Activated T-helper 1 cell treated with anti-CD3 and anti-CD28 coated beads, Interleukin-12 subunit alpha, Interleukin-12 subunit beta, Interleukin-2, Interleukin-4 antibody, amounts not matched to agents 30 ng/mL and 10 ng/mL and 1 ng/mL, durations not matched to agents 14 hours and 24 hours and 36 hours (primary cell): ENCODE results near the gene MEGF10. TPM values are rescaled to one million over a fixed set of nuclear protein-coding genes. Genes with fewer than 3 reads are reported as not detected.

Source experiments
- DNase-seq: peaks from one replicate; pipeline ENCODE4 v3.0.0; 2021; ENCODE audit warnings: low spot score
- H3K27ac Mint-ChIP-seq: one replicate; pipeline ENCODE4 v1.8.0; 2021; ENCODE audit warnings: mild to moderate bottlenecking, mixed read lengths
- H3K27me3 Mint-ChIP-seq: one replicate; pipeline ENCODE4 v1.8.0; 2022; ENCODE audit warnings: mild to moderate bottlenecking, moderate library complexity, mixed read lengths; ENCODE audit not compliant: insufficient read depth
- H3K36me3 Mint-ChIP-seq: one replicate; pipeline ENCODE4 v1.8.0; 2021; ENCODE audit warnings: low read depth, mixed read lengths
- H3K4me1 Mint-ChIP-seq: one replicate; pipeline ENCODE4 v1.8.0; 2021; ENCODE audit warnings: low read depth, mixed read lengths
- H3K4me3 Mint-ChIP-seq: one replicate; pipeline ENCODE4 v1.8.0; 2021; ENCODE audit warnings: mild to moderate bottlenecking, moderate library complexity, mixed read lengths
- H3K9me3 Mint-ChIP-seq: one replicate; pipeline ENCODE4 v1.8.0; 2021; ENCODE audit warnings: mixed read lengths
- intact Hi-C: fragments of 100-400 bp; cut with micrococcal nuclease; formaldehyde crosslinking; loops from one replicate; pipeline ENCODE4 v1.15.1; 2024
- total RNA-seq: library from RNA; stranded (reverse); gene quantifications from 2 replicates; pipeline ENCODE4 v1.2.3, GENCODE V29; 2022

MEGF10 gene
- total RNA-seq, 1 donor from 2014 or later = not detected

DNA sequence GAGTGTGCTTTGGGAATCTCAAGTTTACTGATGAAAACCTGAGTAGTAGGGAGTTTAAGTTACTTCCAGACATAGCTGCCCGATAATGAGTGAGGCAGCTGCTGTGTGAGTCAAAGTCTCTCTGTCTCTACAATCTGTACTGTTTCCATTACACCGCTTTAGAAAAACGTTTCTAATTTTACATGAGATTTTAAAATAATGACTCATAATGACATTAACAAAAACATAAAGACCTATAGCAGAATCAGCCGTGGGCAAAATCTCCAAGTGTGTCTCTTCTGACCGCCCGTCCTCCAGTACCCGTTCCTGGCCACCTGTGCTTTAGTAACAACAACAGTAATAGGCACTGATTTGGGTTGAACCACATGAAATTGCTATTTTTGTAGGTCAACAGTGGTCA is 157.2 kb downstream of the MEGF10 start:
- no peaks in the 10 kb centered on the region for H3K9me3 Mint-ChIP-seq
- no peak for DNase-seq
- peaks cover 3% of the 10 kb centered on the region for H3K27me3 Mint-ChIP-seq
- no peak overlapping the region for H3K27ac Mint-ChIP-seq
- intact Hi-C loops = no loop called here
- no peaks in the 10 kb centered on the region for H3K36me3 Mint-ChIP-seq
- H3K4me3 Mint-ChIP-seq = no peak overlapping the region
- H3K4me1 Mint-ChIP-seq = no peaks in the 10 kb centered on the region

GRCh38 chr5:127450046-127450445 is 159.4 kb downstream of the MEGF10 start:
- Mint-ChIP-seq H3K27ac (no peak overlapping the region), H3K4me3 (no peak overlapping the region), H3K27me3 (peaks cover 3% of the 10 kb centered on the region), H3K4me1 (no peaks in the 10 kb centered on the region), H3K36me3 (no peaks in the 10 kb centered on the region), H3K9me3 (no peaks in the 10 kb centered on the region)
- intact Hi-C loops = no loop called here
- no peak for DNase-seq

GRCh38 chr5:127451096-127451495 is 160.5 kb downstream of the MEGF10 start:
- no peaks in the 10 kb centered on the region for H3K36me3 Mint-ChIP-seq
- peaks cover 3% of the 10 kb centered on the region for H3K27me3 Mint-ChIP-seq
- H3K4me1 Mint-ChIP-seq = no peaks in the 10 kb centered on the region
- intact Hi-C loops = no loop called here
- no peaks in the 10 kb centered on the region for H3K9me3 Mint-ChIP-seq
- H3K4me3 Mint-ChIP-seq = no peak overlapping the region
- DNase-seq = no peak
- no peak overlapping the region for H3K27ac Mint-ChIP-seq

DNA sequence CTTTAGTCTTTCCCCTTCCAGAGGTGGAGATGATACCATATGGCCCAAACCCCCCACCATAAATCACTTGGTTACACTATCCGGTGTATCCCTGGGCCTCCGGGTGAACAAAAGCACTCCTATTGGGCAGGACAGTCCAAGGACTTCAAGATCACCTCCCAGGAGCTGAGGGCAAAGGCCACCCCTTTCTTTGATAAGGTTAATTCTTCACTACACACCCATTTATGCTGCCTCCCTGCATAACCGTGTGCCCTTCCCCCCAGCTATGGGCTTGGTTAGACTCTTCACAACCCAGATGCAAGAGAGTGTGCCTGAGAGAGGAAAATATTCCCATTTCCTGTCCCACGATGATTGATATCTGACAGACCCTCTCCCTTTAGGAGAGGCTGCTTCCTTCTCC is 162.0 kb downstream of the MEGF10 start:
- intact Hi-C loops = no loop called here
- H3K4me3 Mint-ChIP-seq = no peak overlapping the region
- DNase-seq = no peak
- H3K27ac Mint-ChIP-seq = no peak overlapping the region
- no peaks in the 10 kb centered on the region for H3K9me3 Mint-ChIP-seq
- H3K4me1 Mint-ChIP-seq = no peaks in the 10 kb centered on the region
- H3K27me3 Mint-ChIP-seq = peaks cover 3% of the 10 kb centered on the region
- H3K36me3 Mint-ChIP-seq = no peaks in the 10 kb centered on the region

- no peaks in the 10 kb centered on the region for H3K9me3 Mint-ChIP-seq
- intact Hi-C loops = no loop called here
- DNase-seq = no peak
- no peaks in the 10 kb centered on the region for H3K4me1 Mint-ChIP-seq
- no peaks in the 10 kb centered on the region for H3K36me3 Mint-ChIP-seq
- peaks cover 12% of the 10 kb centered on the region for H3K27me3 Mint-ChIP-seq
- H3K4me3 Mint-ChIP-seq = no peak overlapping the region
- H3K27ac Mint-ChIP-seq = no peak overlapping the region
Measured at GRCh38 chr5:127471211-127471610, 180.6 kb downstream of the MEGF10 start.

DNA sequence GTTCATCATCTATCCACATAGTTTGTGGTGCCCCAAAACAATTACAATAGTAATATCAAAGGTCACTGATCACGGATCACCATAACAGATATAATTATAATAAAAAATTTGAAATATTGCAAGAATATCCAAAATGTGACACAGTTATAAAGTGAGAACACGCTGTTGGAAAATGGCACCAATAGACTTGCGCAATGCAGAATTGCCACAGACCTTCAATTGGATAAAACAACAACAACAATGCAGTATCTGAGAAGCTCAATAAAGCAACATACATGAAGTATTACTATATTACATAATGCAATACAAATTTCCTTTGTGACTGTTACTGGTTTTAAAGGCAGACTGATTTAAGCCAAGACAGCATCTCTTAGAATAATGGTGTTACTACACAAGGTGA is 182.1 kb downstream of the MEGF10 start:
- H3K9me3 Mint-ChIP-seq = no peaks in the 10 kb centered on the region

GRCh38 chr5:127486471-127486870 is 195.9 kb downstream of the MEGF10 start:
- Mint-ChIP-seq H3K36me3 (no peaks in the 10 kb centered on the region), H3K4me3 (no peak overlapping the region), H3K27me3 (peaks cover 27% of the 10 kb centered on the region), H3K9me3 (no peaks in the 10 kb centered on the region), H3K4me1 (no peaks in the 10 kb centered on the region), H3K27ac (no peak overlapping the region)
- no peak for DNase-seq
- intact Hi-C loops = no loop called here

More for the DNA sequence above, 182.1 kb downstream of the MEGF10 start:
- Mint-ChIP-seq H3K4me1 (no peaks in the 10 kb centered on the region), H3K36me3 (no peaks in the 10 kb centered on the region), H3K4me3 (no peak overlapping the region), H3K27me3 (peaks cover 10% of the 10 kb centered on the region), H3K27ac (no peak overlapping the region)
- no peak for DNase-seq
- intact Hi-C loops = no loop called here

- no peak overlapping the region for H3K27ac Mint-ChIP-seq
- H3K4me3 Mint-ChIP-seq = no peak overlapping the region
- peaks cover 34% of the 10 kb centered on the region for H3K27me3 Mint-ChIP-seq
- no peak for DNase-seq
- no peaks in the 10 kb centered on the region for H3K36me3 Mint-ChIP-seq
- intact Hi-C loops = loop anchor here (1.0 to 10.0 kb wide), 5 partner anchors 178 to 1154 kb away; partner anchors contain the start of gene PHAX
- H3K4me1 Mint-ChIP-seq = no peaks in the 10 kb centered on the region
- no peaks in the 10 kb centered on the region for H3K9me3 Mint-ChIP-seq
Measured at GRCh38 chr5:127492854-127493738, 202.5 kb downstream of the MEGF10 start.

DNA sequence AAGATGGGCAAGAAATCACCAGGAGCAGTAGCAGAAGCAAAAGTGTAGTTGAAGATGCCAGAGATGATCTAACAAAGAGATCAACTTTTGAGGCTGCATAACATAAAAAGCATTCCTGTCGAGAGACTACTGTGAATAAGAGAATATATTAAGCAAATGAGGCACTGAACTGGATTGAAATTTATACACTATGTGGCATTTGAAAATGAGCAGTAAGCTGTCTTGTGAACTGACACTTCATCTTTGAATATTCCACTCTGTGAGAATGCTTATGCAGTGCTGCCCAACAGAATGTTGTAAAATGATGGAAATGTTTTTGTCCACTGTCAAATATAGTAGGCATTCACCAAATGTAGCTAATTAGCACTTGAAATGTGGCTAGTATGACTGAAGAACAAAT is 208.0 kb downstream of the MEGF10 start:
- Mint-ChIP-seq H3K36me3 (no peaks in the 10 kb centered on the region), H3K27ac (no peak overlapping the region), H3K4me1 (no peaks in the 10 kb centered on the region), H3K9me3 (no peaks in the 10 kb centered on the region), H3K27me3 (peaks cover 20% of the 10 kb centered on the region), H3K4me3 (no peak overlapping the region)
- intact Hi-C loops = loop anchor here (10.0 kb wide), 1 partner anchor 184 kb away; no protein-coding TSS in a partner anchor
- no peak for DNase-seq

DNA sequence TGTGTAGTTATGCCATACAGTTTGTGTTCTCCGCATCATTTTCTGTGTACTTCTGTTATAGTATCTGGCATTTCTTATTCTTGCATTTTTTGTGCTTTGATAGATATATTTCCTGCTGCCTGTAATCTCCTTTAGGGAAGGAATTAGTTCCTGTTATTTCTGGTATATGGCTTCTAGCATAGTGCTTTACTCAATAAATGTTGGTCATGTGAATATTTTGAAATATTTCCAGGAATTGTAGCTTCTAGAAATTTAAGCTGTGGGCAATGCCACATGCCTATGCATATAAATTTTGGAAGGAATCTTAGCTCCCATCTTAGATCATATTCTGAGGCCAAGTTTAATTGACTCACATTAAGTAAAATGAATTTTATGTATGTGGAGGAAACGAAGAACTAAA is 215.3 kb downstream of the MEGF10 start:
- DNase-seq = no peak
- Mint-ChIP-seq H3K9me3 (no peaks in the 10 kb centered on the region), H3K27ac (no peak overlapping the region), H3K4me3 (no peak overlapping the region), H3K4me1 (no peaks in the 10 kb centered on the region), H3K36me3 (no peaks in the 10 kb centered on the region), H3K27me3 (peaks cover 24% of the 10 kb centered on the region)
- intact Hi-C loops = no loop called here

- intact Hi-C loops = no loop called here
- H3K4me3 Mint-ChIP-seq = no peak overlapping the region
- peaks cover 26% of the 10 kb centered on the region for H3K27me3 Mint-ChIP-seq
- no peaks in the 10 kb centered on the region for H3K36me3 Mint-ChIP-seq
- no peaks in the 10 kb centered on the region for H3K9me3 Mint-ChIP-seq
- no peak overlapping the region for H3K27ac Mint-ChIP-seq
- no peaks in the 10 kb centered on the region for H3K4me1 Mint-ChIP-seq
- DNase-seq = no peak
Measured at GRCh38 chr5:127506616-127507015, 216.0 kb downstream of the MEGF10 start.

DNA sequence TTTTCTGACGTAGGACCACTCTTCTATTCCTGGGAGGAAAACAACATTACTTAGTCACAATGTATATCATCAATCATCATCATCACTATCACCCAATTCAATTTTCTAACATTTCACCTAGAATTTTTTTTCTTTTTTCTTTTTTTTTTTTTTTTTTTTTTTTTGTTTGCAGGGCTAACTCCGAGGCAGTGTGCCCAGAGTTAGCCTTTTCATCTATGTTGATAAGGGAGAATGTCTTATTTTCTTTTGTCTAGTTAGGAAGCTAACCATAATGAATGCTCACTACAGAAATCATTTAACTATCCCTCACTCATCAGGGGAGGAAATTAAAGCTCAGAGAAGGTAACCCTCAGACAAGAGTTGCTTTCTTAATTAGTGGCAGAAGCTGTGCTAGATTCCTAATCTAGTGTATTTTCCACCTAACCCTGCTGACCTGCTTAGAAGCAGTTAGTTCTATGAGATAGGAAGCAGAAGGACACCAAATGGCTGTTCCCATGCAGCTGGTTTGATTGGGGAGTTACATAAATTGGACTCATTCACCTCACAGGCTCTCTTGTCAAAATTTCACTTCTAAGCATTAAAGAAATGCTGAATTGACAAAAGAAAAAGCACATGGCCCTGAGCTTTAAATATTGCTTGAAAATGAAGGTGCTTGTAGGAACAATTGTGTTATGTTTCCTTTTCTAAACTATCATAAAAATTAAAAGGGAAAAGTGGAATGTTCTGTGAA is 218.2 kb downstream of the MEGF10 start:
- no peaks in the 10 kb centered on the region for H3K9me3 Mint-ChIP-seq
- no peak overlapping the region for H3K4me3 Mint-ChIP-seq
- H3K27me3 Mint-ChIP-seq = peaks cover 32% of the 10 kb centered on the region
- H3K27ac Mint-ChIP-seq = no peak overlapping the region
- no peaks in the 10 kb centered on the region for H3K4me1 Mint-ChIP-seq
- intact Hi-C loops = no loop called here
- H3K36me3 Mint-ChIP-seq = no peaks in the 10 kb centered on the region
- DNase-seq = no peak
